NCI-H1930 (cell line): ENCODE results near the gene IL13RA2.

Source experiments
- DNase-seq, 2 experiments: peaks; one replicate each; lab custom pipeline; 2025; lab: John Stamatoyannopoulos, UW

The IL13RA2 gene, protein sequence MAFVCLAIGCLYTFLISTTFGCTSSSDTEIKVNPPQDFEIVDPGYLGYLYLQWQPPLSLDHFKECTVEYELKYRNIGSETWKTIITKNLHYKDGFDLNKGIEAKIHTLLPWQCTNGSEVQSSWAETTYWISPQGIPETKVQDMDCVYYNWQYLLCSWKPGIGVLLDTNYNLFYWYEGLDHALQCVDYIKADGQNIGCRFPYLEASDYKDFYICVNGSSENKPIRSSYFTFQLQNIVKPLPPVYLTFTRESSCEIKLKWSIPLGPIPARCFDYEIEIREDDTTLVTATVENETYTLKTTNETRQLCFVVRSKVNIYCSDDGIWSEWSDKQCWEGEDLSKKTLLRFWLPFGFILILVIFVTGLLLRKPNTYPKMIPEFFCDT

DNA sequence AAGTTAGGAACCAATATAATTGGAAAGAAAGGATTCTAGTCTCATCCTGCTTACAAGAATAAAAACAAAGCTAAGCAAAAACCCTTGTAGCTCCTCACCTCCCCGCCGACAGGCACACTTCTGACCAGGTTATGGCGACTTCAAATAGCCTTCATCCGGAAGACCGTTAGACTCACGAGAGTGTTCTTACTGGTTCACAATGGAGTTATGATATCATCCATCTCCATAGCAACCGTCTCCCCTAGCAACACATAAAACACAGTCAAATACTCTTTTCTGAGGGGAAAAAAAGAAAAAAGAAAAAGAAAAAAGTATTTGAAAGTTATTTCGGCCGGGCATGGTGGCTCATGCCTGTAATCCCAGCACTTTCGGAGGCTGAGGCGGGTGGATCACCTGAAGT is at the start of gene IL13RA2:
Gene IL13RA2, minus strand, starts transcription at position 162 of the 400 bp plus-strand sequence. CDS start 347 bp downstream, outside the sequence.
- DNase-seq = no peak

DNA sequence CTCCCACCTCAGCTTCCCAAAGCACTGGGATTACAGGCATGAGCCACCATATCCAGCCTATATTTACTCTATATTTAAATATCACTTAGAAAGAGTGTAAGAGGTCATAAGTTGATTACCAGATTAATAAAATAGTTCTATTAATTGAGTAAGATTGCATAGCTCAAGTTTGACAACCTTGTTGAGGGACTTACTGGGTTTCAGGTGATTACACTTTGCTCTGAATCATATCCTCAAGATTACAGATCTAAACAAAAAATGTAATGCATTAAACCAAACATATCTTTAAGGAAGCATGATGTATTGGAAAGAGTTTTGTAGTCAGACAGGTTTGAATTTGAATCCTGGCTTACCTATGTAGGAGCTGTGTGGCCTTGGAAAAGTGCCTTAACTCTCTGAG is 47.9 kb upstream of the IL13RA2 start:
- DNase-seq = no peak

DNA sequence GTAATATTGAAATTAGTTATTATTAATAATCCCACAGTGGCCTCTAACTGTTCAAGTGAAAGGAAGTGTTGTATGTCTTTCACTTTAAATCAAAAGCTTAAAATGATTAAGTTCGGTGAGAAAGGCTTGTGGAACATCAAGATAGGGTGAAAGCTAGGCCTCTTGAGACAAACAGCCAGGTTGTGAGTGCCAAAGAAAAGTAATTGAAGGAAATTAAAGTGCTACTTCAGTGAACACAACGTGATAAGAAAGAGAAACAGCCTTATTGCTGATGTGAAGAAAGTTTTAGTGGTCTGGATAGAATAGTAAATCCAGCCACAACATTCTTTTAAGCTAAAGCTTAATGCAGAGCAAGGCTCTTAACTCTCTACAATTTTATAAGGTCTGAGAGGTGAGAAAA is 42.6 kb upstream of the IL13RA2 start:
- DNase-seq = no peak

DNA sequence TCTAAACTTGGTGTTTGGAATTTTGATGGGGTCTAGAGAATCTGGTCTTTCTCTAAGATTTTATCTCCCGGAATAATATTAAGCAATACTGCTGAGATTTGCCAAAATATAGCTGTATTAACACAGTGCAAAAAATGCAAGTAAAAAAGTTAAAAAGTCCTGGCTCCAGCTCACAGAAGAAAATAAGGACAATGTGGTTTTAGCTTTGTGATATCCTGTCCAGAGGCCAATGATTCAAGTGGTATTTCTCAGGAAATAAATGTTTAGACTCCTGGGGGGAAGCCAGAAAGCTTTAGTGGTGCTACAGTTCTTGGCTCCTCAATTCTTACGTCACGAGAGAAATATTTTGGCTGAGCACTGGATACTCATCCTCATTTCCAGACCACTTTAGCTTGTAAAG is 40.9 kb upstream of the IL13RA2 start:
- DNase-seq = no peak

DNA sequence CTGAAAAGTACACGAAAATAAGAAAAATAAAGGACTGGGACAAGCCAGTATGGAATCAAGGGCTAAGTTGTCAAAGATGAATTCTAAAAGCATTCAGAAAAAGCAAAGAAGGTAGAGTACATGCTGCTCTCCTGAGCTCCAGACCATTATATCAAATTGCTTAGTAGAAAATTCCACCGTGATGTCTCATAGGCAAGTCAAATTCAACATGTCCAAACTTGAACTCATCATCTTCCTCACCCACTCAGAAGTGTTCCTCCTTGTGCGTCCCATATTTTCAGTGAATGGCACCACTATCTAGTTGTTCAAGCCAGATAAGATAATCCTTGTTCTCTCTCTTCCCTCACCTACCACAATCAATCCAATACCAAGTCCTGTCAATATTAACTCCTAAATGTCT is 37.5 kb upstream of the IL13RA2 start:
- DNase-seq = no peak

DNA sequence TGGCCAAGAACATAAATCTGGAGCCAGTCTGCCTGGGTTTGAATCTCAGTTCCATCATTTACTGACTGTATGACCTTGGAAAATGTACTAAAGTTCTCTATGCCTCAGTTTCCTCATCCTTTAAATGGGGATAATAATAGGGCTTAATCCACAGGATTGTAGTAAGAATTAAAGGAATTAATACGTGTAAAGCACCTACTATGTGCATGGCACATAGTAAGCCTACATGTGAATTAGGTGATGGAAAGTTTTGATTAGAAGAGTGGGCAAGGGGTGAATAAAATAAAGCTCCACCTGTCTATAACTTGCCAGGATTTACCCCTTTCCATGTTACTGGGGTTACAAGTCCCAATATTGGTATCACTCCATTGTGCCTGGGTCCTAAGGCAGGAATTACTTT is 35.8 kb upstream of the IL13RA2 start:
- no peak for DNase-seq

DNA sequence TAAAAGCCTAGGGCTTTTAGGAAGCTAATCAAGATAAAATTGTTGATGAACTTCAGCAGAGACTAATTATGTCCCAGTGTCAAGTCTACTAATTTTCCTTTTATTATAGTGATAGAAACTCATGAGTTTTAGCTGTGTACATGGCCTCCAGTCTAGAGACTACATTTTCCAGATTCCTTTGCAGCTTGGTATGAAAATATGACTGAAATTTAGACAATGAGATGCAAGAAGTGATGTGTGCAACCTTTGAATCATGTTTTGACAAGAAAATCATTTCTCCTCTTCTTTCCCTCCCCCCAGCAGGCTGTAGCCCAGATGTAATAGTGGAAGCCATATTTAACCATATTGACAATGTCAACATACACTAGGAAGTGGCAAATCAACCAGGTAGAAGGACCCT is 30.3 kb upstream of the IL13RA2 start:
- no peak for DNase-seq

DNA sequence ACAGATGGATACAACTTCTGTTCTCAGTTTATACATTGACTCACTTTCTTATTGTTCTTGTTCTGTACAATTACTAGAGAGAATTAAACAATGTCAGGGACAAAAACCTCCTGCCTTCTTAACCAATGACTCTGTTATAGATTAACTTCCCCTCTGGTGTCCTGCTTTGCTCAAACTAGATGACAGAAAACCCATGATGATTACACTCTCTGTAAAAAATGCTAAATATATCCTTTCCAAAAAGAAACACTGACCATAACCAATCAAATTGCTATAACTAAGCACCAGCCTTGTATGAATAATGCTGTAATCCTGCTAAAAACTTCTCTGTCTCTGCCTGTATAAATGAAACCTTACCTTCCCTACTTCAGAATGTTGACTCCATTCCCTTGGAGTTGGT is 29.8 kb upstream of the IL13RA2 start:
- DNase-seq = no peak

DNA sequence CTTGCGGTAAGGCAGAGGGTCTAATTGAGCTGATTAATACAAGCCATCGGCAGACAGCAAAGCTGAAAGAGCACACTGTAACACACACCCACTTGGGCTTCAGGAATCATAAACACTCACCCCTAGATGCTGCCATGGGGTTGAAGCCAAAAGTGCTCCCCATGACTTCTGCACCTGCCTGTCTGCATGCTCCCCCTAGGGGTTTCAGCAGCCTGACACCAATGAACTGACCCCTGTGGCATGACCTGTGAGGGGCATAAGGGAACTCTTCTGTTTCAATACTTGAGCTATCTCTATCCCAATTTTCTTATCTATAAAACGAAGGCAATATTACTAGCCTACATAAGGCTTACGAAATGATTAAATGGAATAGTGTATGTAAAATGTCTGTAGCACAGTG is 23.0 kb upstream of the IL13RA2 start:
- DNase-seq = no peak

DNA sequence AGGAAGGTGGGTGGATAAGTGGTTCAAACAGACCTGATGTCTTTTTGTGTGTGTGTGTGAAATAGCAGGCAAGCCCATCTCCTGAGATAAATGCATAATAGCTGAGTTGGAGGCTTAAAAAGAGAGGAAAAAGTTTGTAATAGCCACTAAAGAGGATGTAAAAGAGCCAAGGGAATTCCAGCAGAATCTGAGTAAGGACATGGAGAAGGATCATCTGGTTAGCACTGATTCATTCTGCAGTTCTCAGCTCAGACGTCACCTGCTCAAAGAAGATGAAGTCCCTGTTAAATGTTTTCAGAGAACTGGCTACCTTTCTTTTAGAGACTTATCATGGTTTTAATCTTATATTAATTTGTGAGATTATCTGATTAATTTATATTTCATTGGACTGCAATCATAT is 21.0 kb upstream of the IL13RA2 start:
- DNase-seq = no peak

DNA sequence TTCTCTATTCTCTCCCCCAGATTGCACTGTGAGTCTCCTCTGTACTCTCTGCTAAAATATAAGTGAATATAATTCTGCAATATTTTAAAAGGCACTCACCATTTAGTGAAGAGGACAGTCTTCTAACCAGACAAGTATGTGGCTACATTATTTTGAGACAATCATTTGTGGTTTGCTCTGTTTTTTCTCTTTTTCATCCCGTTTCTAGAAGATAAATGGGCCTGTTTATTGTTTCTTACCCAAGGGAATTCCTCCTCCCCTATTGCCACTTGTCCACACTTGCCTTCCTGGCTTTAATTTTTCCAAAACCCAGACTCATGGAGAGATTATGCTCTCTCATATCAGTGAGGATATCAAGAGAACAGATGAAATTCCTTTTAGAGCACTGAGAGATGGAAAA is 18.6 kb upstream of the IL13RA2 start:
- no peak for DNase-seq

DNA sequence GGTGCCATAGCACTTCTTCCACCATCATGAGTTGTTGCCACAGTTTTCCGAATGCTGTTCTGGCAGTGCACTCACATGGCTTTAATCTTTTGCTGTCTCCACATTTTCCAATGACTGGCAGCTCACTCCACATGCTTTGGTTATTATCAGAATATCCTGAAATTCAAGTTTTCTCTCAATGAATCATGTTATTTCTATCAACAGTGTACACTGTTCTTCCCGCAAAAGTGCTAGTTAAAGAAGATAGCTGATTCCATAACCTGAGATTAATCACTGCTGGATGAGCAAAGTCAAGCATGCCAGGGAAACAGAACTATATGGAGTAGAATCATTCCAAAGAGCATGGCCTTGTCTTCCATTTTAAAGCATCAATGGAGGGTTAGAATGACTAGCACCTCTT is 14.6 kb upstream of the IL13RA2 start:
- DNase-seq = no peak

DNA sequence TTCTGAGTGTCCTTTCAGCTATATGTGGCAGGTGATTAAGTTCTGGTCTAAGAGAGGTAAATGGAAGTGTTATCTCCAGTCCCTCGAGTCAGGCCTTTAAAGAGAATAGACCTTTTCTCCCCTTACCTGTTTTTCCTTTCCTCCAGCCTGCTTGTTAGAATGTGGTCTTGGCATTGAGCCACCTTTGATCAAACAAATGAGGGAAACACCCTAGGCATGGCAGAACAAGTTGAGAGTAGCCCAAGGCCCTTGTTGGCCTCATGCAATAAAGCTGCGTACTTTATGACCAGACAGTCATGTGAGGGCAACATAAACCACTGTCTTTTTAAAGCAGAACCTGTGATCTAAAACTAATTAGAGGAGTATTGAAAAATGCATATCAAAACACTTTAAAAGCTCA is 13.2 kb upstream of the IL13RA2 start:
- no peak for DNase-seq

DNA sequence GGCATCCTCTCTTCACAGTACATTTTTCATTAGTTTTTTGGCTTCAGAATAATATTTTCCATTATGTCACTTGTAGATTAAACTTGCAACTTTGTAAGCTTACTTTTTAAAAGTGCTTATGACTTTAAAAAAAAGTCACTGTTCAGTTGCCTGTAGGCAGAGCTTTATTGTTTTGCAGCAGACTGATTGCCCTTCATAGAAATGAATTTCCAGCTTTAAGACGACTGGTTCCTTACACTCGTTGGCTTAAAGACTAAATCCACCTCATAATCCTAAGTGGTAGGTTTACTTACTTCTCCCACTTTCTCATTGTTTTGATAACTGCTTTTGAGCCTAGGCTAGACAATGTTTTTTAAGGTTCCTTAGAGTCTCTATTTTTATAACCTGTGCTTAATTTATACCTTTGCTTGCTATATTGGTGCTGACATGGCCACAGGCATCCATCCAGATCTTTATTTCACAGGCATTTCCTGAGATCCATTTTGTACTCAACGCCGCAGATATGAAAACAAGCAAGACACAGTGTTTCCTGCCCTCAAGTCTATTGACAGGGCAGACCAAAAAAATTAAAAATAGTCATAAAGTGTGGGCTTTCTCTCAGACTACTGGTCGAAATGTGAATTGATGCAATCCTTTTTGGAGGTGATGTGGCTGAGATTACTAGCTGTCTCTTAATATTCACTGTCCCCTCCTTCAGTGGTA is 12.6 kb upstream of the IL13RA2 start:
- DNase-seq = no peak

DNA sequence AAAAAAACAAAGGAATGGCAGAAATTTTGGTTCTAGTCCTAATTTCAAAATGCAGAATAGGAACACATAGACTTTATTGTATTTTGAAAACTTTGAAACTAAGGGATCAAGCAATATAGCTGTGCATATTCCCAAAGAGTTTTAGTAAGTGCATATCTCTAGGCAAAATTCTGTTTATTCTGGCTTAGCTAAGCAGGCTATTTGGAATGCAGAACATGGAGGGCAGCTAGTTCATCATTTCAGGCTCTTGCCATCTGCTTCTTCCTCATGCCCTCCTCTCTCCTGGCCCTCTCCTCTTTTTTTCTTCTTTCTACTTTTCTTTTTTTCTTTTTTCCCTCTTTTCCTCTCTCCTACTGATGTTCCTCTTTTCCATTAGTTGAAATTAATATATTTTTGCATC is 12.0 kb upstream of the IL13RA2 start:
- DNase-seq = no peak

DNA sequence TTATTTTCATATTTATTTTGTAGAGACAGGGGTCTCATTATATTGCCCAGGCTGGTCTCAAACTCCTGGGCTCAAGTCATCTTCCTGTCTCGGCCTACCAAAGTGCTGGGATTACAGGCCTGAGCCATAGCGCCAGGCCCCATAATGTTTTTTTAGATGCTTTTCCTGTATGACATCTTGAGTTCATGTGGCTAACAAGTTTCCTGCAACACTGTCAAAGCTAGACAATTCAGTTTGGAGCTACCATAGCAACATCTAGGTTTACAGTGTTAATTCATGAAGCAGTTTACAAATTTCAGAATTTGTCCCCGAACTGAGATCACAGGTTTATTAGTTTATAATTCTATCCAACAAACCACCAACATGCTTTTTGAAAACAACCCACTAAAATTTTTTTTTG is 6.4 kb upstream of the IL13RA2 start:
- no peak for DNase-seq

DNA sequence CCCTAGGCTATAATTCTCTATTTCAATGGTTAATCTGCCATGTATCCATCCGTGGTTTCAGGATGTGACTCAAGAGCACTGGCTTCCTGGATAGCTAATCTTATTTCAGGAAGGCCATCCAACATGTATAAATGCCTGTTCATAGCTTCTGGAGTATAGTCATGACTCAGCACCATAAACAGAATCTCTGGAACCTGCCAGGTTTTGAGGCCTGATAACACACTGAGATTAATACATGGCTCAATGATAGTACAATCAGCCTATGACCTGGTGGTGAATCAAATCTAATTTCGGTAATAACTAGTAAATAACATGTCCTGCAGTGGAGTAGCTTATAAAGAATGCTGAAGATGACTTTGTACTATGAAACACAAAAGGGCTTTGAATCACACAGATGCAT is 5.7 kb upstream of the IL13RA2 start:
- no peak for DNase-seq

DNA sequence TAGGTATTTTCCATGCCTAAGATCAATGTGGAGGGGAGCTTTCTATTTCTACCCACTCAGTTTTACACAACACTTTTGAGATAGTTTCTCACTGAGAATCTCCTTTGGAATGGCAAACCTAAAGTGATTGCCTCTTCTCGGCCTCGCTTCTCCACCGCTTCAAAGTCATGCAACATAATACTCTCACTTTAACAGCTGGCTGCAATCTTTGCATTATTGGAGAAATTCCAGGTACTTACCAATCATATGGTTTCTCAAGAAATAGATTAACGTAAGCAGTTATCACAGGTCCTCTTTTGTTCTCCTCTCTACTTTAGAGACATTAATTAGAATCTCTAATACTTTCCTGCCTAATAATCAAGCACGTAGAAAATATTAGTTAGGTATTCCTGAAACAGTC is 3.7 kb upstream of the IL13RA2 start:
- no peak for DNase-seq

DNA sequence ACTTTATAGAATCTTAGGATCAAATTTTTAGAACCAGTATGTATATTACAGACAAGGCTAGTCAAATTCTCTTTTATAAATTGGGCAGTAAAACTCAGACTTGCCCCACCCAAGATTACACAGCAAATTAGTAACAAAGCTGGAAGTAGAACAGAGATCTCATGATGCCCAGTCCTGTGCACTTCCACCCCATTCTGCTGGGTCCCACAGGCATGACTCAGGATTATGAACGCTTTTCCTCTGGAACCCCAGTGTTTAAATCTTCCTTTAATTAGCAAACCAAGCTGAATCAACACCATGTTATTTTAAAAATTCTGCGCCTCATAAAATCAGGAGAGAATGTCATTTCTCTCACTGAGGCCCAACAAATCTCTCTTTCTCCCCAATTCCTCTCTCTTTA is 1.5 kb upstream of the IL13RA2 start:
- DNase-seq = no peak

DNA sequence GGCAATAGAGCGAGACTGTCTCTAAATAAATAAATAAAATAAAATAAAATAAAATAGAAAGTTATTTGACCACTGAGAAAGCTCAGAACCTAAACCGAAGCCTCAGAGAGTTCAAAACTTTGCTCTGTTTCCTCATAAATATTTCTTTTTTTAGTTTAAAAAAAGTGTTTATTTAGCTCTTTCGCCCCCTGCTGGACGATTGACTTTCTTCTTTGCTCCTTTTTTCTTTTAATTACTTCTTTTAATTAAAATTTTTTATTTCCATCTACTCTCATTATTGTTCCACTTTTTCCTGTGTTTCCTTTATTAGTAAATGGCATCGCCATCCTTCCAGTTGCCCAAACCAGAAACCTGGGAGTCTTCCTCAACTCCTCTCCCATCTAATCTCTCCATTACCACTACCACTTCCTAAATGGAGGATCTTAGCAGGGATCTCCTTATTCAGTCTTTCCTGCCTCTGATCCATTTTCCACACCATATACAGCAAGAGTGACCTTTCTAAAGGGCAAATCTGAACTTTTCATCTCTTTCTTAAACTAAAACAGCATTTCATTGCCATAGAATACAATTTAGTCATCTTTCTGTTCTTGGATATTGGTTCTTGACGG is 728 bp upstream of the IL13RA2 start:
- DNase-seq = no peak

DNA sequence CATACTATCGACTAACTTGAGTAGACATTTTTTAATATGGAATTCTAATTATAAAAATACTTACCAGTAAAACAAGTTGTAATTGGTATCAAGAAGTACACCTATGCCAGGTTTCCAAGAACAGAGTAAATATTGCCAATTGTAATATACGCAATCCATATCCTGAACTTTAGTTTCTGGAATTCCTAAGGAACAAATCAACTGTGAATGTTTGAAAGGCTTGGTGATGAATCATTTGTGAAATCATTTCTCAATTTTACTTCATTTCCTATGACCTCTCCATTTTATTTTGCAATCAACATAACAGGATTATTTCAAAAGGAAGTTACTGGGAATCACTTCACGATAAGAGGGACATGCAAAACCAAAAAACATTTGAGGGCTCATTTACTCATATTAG is 3.7 kb downstream of the IL13RA2 start:
- DNase-seq = no peak

DNA sequence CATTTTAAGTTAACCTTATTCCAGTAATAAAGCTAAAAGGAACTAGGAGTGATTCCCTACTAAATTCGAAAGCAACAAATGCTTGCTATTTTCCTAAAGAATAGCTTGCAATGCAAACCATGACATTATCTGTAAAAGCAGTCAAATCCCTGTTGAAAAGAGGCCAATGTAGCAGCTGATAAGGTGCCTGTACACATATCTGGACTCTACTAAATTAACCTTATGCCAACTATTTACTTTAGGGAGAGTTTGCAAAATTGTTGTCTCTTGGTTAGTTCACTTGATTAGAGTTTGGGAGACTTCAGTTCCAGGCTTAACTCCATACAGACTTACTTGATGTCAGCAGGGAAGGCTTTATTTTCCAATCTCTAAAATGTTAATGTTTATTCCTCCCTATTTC is 6.0 kb downstream of the IL13RA2 start:
- no peak for DNase-seq

DNA sequence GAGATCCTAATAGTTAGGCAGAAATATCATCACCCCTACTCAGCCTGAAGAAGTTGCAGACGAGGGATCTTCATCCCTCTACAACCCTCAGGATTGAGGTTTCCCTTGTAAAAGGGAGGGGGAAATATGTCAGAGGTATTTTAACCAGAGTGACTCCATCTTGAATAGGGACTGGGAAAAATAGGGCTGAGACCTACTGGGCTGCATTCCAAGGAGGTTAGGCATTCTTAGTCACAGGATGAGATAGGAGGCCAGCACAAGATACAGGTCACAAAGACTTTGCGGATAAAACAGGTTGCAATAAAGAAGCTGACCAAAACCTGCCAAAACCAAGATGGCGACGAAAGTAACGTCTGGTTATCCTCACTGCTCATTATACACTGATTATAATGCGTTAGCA is 17.5 kb downstream of the IL13RA2 start:
- no peak for DNase-seq
